Activated naive CD4-positive, alpha-beta T cell treated with anti-CD3 and anti-CD28 coated beads, Interleukin-2, amount 50 U/mL, for 16 hours (primary cell): Measurements from ENCODE around the gene RFTN1.
A peak's percentile ranks its signal among the peaks of the same experiment; 100 is the strongest.

ENCODE experiments used
- DNase-seq: peaks from one replicate; pipeline ENCODE4 v3.0.0-alpha.2; 2020

Gene RFTN1

DNA sequence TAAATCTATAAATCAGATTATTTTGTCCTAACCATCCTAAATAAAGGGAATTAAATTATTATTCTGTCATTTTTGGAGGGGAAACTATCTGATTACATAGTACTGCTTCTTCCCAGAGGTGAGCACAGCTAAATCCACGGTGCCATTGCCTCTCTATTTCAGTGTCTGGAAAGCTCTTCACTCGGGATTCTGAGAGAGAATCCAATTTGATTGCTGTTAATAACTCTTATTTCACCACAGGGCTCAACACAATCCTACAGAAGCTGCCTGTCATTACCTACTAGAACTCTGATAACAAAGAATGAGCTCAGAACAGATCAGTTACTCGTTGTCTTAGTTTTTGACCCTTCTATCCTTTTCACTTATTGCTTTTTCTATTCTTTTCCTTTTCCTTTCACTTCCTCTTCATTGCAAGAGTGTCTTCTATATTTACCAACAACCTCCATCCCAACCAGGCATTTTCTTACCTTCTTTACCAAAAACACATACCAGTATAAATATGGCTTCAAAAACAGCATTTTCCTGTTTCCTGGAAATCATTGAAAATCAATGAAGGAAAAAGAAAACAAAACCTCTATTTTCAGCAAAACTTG, 218.1 kb downstream of the RFTN1 start:
- no peak for DNase-seq

GRCh38 chr3:16294844-16295243, 218.7 kb downstream of the RFTN1 start:
- DNase-seq, result peak; percentile 18

GRCh38 chr3:16290827-16291196, 222.7 kb downstream of the RFTN1 start:
- no peak for DNase-seq

DNA sequence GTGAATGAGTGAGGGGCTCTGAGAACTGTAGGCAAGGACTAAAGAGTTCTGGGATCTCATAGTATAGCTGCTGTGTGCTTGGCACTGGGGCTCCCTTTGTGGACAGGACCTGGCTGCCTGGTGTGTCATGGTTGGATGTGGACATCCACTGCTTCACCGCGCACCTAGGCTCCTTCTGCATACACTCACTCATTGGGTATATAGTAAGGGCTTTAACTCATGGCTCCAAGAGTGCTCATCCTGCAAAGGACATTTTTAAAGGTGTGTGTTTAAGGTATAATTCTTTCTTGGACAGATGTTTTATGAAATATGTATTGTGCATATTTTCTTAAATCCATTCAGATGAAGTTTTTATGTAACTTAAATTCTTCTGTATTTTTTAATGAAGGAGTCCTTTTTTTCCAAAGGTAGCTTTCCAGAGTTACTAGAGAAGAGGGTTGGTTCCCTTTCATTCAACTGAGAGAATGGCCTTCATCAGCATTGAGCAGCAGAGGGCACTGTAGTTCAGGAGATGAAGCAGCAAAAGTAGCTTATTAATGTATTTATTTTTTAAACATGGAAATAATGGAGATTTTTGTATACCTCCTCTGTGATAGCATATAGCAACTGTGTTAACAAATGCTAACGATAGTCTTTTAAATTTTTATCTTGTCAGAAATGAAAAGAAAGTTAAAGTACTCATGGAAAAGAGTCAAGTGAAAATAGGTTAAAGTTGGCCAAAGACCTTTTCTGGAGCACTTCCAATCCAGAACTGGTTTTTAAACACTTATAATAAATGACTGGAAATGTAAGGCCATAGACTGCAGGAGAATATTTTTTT, 223.3 kb downstream of the RFTN1 start:
- peak; percentile 58 for DNase-seq

DNA sequence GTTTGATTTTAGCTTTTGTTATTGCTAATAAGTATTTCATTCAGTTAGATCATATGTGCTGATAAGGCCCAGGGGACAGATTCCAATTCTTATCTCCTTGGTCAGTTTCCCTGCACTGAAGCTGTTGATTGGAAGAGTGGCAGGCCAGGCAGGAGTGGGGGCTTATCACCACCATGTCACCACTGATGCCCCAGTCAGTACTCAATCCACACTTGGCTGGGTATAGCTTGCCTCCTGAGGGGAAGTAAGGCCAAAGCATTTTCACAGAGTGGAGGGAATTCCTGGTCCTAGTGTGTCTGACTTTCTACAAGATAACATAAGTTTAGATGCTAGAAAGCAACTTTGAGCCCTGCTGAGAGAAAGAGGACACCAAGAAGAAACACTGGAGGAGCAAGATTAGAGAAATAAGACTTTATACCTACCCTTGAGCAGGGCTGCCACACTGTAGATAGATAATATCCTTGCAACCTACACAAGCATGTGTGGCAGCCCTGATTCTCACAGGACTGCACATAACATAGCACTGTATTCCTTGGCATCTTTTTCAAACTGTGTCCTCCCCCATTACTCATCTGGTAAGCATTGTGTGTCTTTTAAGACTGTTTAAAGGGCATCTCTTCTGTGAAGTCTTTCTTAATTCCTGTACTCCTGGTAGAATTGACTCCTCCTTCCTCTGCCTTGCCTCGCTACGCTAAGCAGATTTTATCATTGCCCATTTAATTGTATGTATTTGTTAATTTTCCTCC, 224.2 kb downstream of the RFTN1 start:
- DNase-seq, result no peak

DNA sequence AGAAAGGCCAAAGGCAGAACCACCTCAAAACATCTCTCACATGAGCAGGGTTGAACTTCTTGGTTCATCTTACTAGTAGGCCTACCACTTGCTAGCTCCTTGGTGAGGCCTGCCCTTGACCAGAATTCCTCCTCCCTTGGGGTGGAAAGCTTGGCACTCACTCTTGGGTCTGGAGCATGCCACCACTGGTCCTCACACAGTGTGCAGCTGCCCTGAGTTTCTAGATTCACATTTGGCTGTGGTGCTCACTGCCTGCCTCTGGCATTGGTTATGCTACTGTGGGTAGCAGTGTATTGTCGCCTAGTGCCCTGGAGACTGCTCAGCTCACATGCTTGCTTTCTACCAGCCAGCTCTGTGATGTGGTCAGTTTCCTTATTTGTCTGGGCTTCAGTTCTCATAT, 224.8 kb downstream of the RFTN1 start:
- DNase-seq, result no peak

- DNase-seq, result no peak
Observed at GRCh38 chr3:16286751-16287543, 226.6 kb downstream of the RFTN1 start.

GRCh38 chr3:16286161-16286560, 227.3 kb downstream of the RFTN1 start:
- DNase-seq, result peak; percentile 70

DNA sequence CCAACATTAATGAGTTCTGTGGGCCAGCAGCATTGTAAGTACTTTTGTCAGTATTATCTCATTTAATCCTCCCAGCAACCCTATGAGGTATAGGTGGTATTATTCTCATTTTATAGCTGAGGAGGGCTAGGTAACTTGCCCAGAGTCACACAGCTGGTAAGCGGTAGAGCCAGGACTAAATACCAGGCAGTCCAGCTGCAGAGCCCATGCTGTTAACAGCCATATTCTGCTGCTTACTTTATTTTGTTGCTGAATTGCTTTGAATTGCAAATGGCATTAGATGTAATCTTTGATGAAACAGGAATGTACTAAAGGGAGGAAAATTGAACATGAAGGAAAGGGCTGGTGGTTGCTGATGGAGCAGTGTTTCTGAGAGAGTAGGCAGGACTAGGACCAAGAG, 228.9 kb downstream of the RFTN1 start:
- DNase-seq, result no peak

GRCh38 chr3:16280671-16281070, 232.8 kb downstream of the RFTN1 start:
- DNase-seq, result no peak

DNA sequence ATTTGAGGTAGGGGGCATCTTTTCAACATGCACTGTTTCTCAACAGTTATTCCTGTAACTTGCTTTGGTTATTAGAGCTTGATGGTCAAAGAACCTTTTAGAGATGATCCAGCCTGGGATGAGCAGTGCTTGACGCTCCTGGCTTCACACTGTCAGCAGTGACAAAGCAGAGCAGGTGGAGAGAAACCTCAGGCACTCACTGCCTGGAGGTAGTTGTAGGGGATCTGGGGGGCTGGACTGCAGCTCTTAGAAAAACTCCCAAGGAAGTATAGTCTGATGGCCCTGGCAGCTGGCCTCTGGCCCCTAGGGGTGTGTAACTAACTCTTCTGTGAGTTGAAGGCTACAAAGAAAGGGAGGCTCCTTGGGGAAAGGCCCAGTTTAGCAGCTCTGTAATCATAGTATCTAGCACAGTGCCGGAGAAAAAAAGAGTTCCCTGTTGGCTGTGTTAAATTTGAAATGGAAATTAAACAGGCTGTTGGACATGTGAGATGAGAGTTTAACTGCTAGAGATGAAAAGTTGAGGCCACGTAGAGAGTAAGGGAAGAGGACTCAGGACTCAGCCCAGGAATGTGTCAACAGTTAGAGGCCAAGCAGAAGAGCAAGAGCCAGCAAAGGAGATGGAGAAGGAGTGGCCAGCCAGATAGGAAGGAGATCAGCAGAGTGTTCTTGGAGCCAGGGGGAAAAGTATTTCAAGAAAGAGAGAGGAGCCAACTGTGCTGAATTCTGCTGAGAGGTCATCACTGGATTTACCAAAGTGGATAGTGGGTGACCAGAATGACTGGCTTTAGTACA, 234.3 kb downstream of the RFTN1 start:
- no peak for DNase-seq

- DNase-seq, result no peak
Observed at GRCh38 chr3:16277471-16277870, 236.0 kb downstream of the RFTN1 start.

- DNase-seq, result no peak
Observed at GRCh38 chr3:16273867-16274266, 239.6 kb downstream of the RFTN1 start.

DNA sequence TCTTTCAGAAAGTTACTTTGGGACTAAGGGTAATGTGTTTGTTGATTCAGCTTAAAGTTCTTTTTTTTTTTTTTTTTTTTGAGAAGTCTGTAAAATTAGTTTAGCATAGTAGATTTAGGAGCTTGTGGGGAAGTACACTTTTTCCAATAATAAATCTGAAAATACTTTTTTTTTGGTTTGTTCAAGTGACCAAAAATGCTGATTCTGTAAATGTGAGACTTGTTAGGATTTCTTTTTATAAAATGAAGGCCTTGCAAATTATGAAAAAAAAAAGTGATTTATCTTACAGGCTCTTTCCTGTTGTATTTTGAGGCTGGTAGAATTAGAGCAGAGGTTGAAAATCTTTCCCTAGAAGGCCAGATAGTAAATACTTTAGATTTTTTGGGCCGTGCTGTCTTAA, 240.9 kb downstream of the RFTN1 start:
- no peak for DNase-seq

DNA sequence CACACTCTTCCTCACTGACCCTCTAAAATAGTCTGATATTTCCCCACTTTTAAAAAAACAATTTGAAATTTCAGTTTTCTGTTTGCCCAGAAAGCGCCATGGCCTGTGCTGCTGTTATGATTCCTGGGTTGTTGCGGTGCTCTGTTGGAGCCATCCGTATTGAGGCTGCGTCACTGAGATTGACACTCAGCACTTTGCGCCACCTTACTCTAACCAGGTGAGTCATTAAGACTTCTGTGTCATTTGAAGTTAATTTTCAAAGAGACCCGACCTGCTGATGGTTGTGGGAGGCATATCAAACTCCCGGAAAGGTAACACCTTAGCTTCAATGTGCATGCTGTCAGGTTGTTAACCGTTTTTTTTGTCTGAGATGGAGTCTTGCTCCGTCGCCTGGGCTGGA, 242.6 kb downstream of the RFTN1 start:
- DNase-seq, result no peak

DNA sequence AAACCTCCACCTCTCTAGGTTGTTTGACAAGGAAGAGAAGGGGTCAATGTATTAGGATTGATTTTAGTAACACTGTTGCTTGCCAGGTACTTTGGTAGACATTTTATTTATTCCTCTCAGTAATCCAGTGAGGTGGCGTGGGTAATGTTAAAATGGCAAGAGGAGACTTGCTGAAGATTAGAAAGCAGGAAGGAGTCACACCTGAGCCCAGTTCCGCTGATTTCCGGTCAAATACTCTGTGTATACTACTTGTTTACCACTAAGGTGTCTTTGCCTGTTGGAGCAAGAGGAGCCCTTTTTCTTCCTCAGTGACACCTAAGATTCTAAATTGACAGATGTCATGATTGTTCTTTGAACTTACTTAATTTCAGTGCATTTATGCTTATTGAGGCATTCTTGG, 246.8 kb downstream of the RFTN1 start:
- DNase-seq, result no peak
